T-cell (primary cell): Measurements from ENCODE around the gene SGIP1. TPM values are rescaled to one million over a fixed set of nuclear protein-coding genes. Genes with fewer than 3 reads are reported as not detected.

Experiments
- ATAC-seq, 4 experiments: fragments of 200-7000 bp in 3 of 4; fragments of 150-1000 bp in 1 of 4; cut with Tn5 transposase; replicated peaks in 1 of 4; 1 replicate in 3 of 4; 2 replicates in 1 of 4; pipeline ENCODE4 v1.10.0; 2021; ENCODE audit warnings: moderate library complexity in 3 of 4, mild to moderate bottlenecking in 2 of 4, moderate number of reproducible peaks in 1 of 4
- CTCF ChIA-PET, 2 donors: fragments of 300-600 bp; sonication (Branson Sonifier 250); formaldehyde crosslinking; loops; one replicate each; lab custom pipeline; 2022; ENCODE audit warnings: antibody characterized with exemption in 2 of 2; lab: Charles Lee
- POLR2A ChIA-PET, 2 donors: fragments of 300-600 bp; sonication (Branson Sonifier 250); formaldehyde crosslinking; loops; one replicate each; lab custom pipeline; 2022; ENCODE audit warnings: antibody characterized with exemption in 2 of 2; lab: Charles Lee
- DNase-seq, 35 experiments: peaks; one replicate each; pipeline versions ENCODE4 v3.0.0 to v3.0.0-alpha.2; 2013 to 2023
- H3K27ac ChIP-seq: one replicate; pipeline ENCODE4 v1.5.1; 2013; ENCODE audit warnings: low read length
- H3K27me3 ChIP-seq, 2 experiments: replicated peaks in 1 of 2; 1 replicate in 1 of 2; 2 replicates in 1 of 2; pipeline versions ENCODE4 v1.6.1 to v1.7.0; 2013; ENCODE audit warnings: low read length in 1 of 2, mixed read lengths in 1 of 2; ENCODE audit not compliant: control insufficient read depth in 2 of 2, insufficient read depth in 2 of 2; ENCODE audit errors: extremely low read depth in 1 of 2
- H3K36me3 ChIP-seq, 2 donors: 1 replicate in 1 of 2; 2 replicates in 1 of 2; pipeline versions ENCODE4 v1.6.1 to v1.7.0; 2013; ENCODE audit warnings: low read length in 1 of 2; ENCODE audit not compliant: control insufficient read depth in 2 of 2, insufficient read depth in 1 of 2; ENCODE audit errors: extremely low read depth in 1 of 2
- H3K4me1 ChIP-seq, 2 experiments: 1 replicate in 1 of 2; 2 replicates in 1 of 2; pipeline versions ENCODE4 v1.6.1 to v1.7.0; 2013; ENCODE audit warnings: low read length in 2 of 2, mixed read lengths in 1 of 2; ENCODE audit not compliant: insufficient read depth in 2 of 2, control insufficient read depth in 1 of 2; ENCODE audit errors: extremely low read depth in 1 of 2
- H3K4me3 ChIP-seq, 2 donors: 1 replicate in 1 of 2; 2 replicates in 1 of 2; pipeline versions ENCODE4 v1.5.1 to v1.7.0; 2013; ENCODE audit warnings: mild to moderate bottlenecking in 2 of 2, low read length in 1 of 2, moderate library complexity in 1 of 2; ENCODE audit not compliant: control insufficient read depth in 1 of 2; ENCODE audit errors: extremely low read depth in 1 of 2
- H3K9me3 ChIP-seq: 2 replicates; pipeline ENCODE4 v1.7.0; 2013
- H3K27ac Mint-ChIP-seq, 2 donors: one replicate each; pipeline ENCODE4 v1.8.0; 2020 to 2021; ENCODE audit warnings: mild to moderate bottlenecking in 2 of 2, mixed read lengths in 2 of 2
- H3K27me3 Mint-ChIP-seq, 2 donors: one replicate each; pipeline ENCODE4 v1.8.0; 2021 to 2022; ENCODE audit warnings: mixed read lengths in 2 of 2
- H3K36me3 Mint-ChIP-seq: one replicate; pipeline ENCODE4 v1.8.0; 2021; ENCODE audit warnings: mixed read lengths
- H3K4me1 Mint-ChIP-seq, 3 donors: one replicate each; pipeline ENCODE4 v1.8.0; 2020 to 2022; ENCODE audit warnings: mixed read lengths in 3 of 3, mild to moderate bottlenecking in 1 of 3
- H3K4me3 Mint-ChIP-seq, 3 donors: one replicate each; pipeline ENCODE4 v1.8.0; 2020 to 2022; ENCODE audit warnings: mild to moderate bottlenecking in 3 of 3, mixed read lengths in 3 of 3, moderate library complexity in 3 of 3
- H3K9me3 Mint-ChIP-seq, 3 donors: one replicate each; pipeline ENCODE4 v1.8.0; 2020 to 2022; ENCODE audit warnings: mixed read lengths in 3 of 3
- WGBS: methylation state at CpG from one replicate; pipeline ENCODE4 v1.1.5; 2013; ENCODE audit warnings: missing lambda C conversion rate; ENCODE audit not compliant: insufficient coverage; 5-methylcytosine and 5-hydroxymethylcytosine counted together
- total RNA-seq, 35 experiments: library from RNA in 6 of 35; stranded (reverse) in 6 of 35; fragments of 120-200 nt in 1 of 35; gene quantifications; one replicate each; pipeline versions ENCODE4 v1.2.1 to v1.2.4 and lab custom pipeline; 2013 to 2026

Gene SGIP1
- total RNA-seq, 5 donors from 2014 or later (not counting 1 experiment from before 2014, with no cell fraction given) = not detected

DNA sequence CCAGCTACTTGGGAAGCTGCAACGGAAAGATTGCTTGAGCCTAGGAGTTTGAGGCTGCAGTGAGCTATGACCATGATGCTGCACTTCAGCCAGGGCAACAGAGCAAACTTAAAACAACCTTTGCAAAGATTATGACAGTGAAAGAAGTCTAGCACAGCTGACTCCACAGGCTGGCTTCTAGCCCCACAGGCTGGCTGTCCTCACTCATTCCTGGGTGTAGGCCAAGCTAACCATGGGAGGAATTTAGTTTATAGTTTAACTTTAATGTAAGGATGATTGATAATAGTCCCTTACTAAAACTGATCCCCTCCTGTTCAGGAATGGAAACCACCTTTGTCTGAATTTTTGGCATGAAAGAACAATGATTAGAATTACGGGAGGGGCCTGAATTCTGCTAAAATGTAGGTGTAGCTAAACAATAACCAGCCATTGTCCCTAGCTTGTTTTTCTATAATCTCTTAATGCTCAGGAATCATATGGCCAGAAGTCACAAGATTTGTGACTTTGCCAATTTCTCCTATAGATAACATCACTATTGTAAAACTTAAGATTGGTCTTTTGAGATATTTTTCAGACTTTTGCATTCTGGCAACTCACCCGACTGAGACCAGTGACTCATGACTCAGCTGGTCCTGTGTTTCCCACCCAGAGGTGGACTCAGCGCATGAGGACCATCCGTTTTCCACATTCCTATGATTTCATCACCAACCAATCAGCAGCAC is 28.1 kb upstream of the SGIP1 start:
- CTCF ChIA-PET = interaction anchor here in 1 of 2 donors (0.6 to 1.8 kb wide), 2 partner anchors 15 to 255 kb away, joined by 3 to 5 read pairs; no protein-coding TSS in a partner anchor
- no peak overlapping the region for H3K4me3 Mint-ChIP-seq
- ATAC-seq = no peak

DNA sequence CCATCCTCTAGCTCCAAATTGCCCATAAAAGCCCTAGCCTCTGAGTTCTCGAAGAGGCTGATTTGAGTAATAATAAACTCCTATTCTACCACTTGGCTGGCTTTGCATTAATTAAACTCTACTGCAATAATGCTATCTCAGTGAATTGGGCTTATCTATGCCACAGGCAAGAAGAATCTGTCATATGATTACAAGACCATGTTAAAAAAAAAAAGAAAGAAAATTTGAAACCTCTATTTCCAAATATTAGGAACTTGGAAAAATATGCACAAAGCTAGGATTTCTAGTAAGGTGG is 27.6 kb upstream of the SGIP1 start:
- peaks cover 7 to 36% of the 10 kb centered on the region in 2 donors for H3K27me3 Mint-ChIP-seq
- 57% methylated on average over 1 of the region's 1 CpG for WGBS
- no peak overlapping the region for H3K4me3 Mint-ChIP-seq

More for the DNA sequence above, 28.1 kb upstream of the SGIP1 start:
- Histone ChIP-seq H3K36me3 (no peaks in the 10 kb centered on the region), H3K27ac (no peak overlapping the region), H3K4me3 (no peak overlapping the region), H3K9me3 (no peaks in the 10 kb centered on the region), H3K27me3 (peaks cover 0 to 20% of the 10 kb centered on the region in 2 experiments), H3K4me1 (no peaks in the 10 kb centered on the region)
- Mint-ChIP-seq H3K27me3 (peaks cover 7 to 33% of the 10 kb centered on the region in 2 donors), H3K9me3 (no peaks in the 10 kb centered on the region), H3K36me3 (no peaks in the 10 kb centered on the region), H3K4me1 (no peaks in the 10 kb centered on the region), H3K27ac (no peak overlapping the region)
- WGBS = 79% methylated on average over 3 of the region's 5 CpGs
- DNase-seq = no peak
- POLR2A ChIA-PET = interaction anchor here in 1 of 2 donors (0.6 kb wide), 1 partner anchor 153 kb away, joined by 3 read pairs; no protein-coding TSS in a partner anchor

DNA sequence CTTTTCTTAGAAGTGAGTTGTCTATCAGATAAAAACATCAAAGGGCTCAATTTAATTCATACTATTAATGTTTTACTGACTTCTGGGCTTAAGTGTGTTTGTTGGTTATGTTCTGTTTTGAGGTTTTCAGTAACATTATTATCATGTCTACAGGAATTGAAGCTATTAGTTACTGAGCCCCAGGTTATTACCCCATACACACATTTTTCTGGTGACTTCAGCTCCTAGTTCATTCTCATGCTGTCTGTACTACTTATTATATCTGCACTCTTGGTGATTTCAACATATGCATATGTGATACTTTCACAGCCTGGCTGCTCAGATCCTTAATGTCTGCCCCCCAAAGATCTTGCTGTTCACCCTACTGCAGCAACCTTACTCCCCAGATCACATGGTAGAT is 27.0 kb upstream of the SGIP1 start:
- Histone ChIP-seq H3K9me3 (no peaks in the 10 kb centered on the region), H3K27ac (no peak overlapping the region), H3K4me3 (no peak overlapping the region), H3K4me1 (no peaks in the 10 kb centered on the region), H3K36me3 (no peaks in the 10 kb centered on the region), H3K27me3 (peaks cover 0 to 20% of the 10 kb centered on the region in 2 experiments)
- ATAC-seq (no peak), DNase-seq (no peak)
- CTCF ChIA-PET = interaction anchor here in 1 of 2 donors (1.8 kb wide), 1 partner anchor 16 kb away, joined by 5 read pairs; no protein-coding TSS in a partner anchor
- no peak overlapping the region for H3K4me3 Mint-ChIP-seq
- H3K36me3 Mint-ChIP-seq = no peaks in the 10 kb centered on the region
- H3K27ac Mint-ChIP-seq = no peak overlapping the region
- H3K4me1 Mint-ChIP-seq = no peaks in the 10 kb centered on the region
- POLR2A ChIA-PET = no interaction called here
- H3K9me3 Mint-ChIP-seq = no peaks in the 10 kb centered on the region
- H3K27me3 Mint-ChIP-seq = peaks cover 7 to 36% of the 10 kb centered on the region in 2 donors

More for the DNA sequence above, 27.6 kb upstream of the SGIP1 start:
- POLR2A ChIA-PET = interaction anchor here in 1 of 2 donors (0.6 kb wide), 1 partner anchor 152 kb away, joined by 3 read pairs; no protein-coding TSS in a partner anchor
- H3K27ac ChIP-seq = no peak overlapping the region
- no peaks in the 10 kb centered on the region for H3K9me3 ChIP-seq
- H3K36me3 ChIP-seq = no peaks in the 10 kb centered on the region
- no peaks in the 10 kb centered on the region for H3K4me1 Mint-ChIP-seq
- no peaks in the 10 kb centered on the region for H3K4me1 ChIP-seq
- H3K27ac Mint-ChIP-seq = no peak overlapping the region
- CTCF ChIA-PET = interaction anchor here in 1 of 2 donors (0.6 to 1.8 kb wide), 2 partner anchors 16 to 256 kb away, joined by 3 to 5 read pairs; no protein-coding TSS in a partner anchor
- ATAC-seq (no peak), DNase-seq (no peak)
- no peaks in the 10 kb centered on the region for H3K36me3 Mint-ChIP-seq
- H3K27me3 ChIP-seq = peaks cover 0 to 20% of the 10 kb centered on the region in 2 experiments
- no peaks in the 10 kb centered on the region for H3K9me3 Mint-ChIP-seq
- H3K4me3 ChIP-seq = no peak overlapping the region

DNA sequence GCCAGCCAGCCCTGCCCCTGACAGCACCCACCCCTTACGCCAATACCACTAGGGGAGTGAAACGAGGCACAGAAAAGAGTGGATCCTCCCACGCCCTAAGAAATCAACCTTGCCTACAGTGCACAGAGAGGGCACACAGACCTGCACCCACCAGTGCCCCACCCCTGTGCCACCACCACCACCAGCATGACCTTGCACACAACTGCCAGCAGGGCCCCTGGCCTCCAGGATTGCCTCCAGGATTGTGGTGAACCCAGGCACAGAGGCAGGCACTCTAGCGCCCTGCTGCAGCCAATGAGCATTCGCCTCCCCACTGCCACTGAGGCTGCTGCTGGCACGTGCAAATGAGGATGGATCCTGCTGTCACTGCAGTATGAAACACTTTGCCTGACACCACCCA is 23.5 kb upstream of the SGIP1 start:
- Mint-ChIP-seq H3K27ac (no peak overlapping the region), H3K4me1 (no peaks in the 10 kb centered on the region), H3K4me3 (no peak overlapping the region), H3K36me3 (no peaks in the 10 kb centered on the region), H3K27me3 (peaks cover 20 to 39% of the 10 kb centered on the region in 2 donors), H3K9me3 (peaks cover 0 to 3% (median 0%) of the 10 kb centered on the region in 3 donors)
- H3K9me3 ChIP-seq = no peaks in the 10 kb centered on the region
- CTCF ChIA-PET = no interaction called here
- no peak overlapping the region for H3K4me3 ChIP-seq
- DNase-seq (no peak), ATAC-seq (no peak)
- no peaks in the 10 kb centered on the region for H3K36me3 ChIP-seq
- H3K4me1 ChIP-seq = no peaks in the 10 kb centered on the region
- peaks cover 0 to 18% of the 10 kb centered on the region in 2 experiments for H3K27me3 ChIP-seq
- 76% methylated on average over 6 of the region's 6 CpGs for WGBS
- POLR2A ChIA-PET = no interaction called here
- no peak overlapping the region for H3K27ac ChIP-seq

DNA sequence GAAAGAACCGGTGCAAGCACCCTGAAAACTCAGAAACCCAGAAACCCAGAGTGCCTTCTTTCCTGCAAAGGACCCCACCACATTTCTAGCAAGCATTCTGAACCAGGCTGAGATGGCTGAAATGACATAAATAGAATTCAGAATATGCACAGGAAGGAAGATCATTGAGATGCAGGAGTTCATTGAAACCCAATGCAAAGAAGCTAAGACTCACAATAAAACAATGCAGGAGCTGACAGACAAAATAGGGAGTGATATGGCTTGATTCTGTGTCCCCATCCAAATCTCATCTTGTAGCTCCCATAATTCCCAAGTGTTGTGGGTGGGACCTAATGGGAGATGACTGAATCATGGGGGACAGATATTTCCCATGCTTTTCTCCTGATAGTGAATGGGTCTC is 22.8 kb upstream of the SGIP1 start:
- H3K27me3 Mint-ChIP-seq = peaks cover 20 to 37% of the 10 kb centered on the region in 2 donors

DNA sequence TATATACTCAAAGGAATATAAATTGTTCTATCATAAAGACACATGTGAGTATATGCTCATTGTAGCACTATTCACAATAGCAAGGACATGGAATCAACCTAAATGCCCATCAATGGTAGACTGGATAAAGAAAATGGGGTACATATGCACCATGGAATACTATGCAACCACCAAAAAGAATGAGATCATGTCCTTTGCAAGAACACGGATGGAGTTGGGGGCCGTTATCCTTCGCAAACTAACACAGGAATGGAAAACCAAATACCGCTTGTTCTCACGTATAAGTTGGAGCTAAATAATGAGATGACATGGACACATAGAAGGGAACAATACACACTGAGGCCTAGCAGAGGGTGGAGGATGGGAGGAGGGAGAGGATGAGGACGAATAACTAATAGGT is 16.0 kb upstream of the SGIP1 start:
- Histone ChIP-seq H3K4me3 (no peak overlapping the region), H3K4me1 (no peaks in the 10 kb centered on the region), H3K36me3 (no peaks in the 10 kb centered on the region), H3K27ac (no peak overlapping the region), H3K27me3 (no peaks in the 10 kb centered on the region), H3K9me3 (no peaks in the 10 kb centered on the region)
- Mint-ChIP-seq H3K36me3 (no peaks in the 10 kb centered on the region), H3K27me3 (peaks cover 8 to 10% of the 10 kb centered on the region in 2 donors), H3K4me3 (no peak overlapping the region), H3K27ac (no peak overlapping the region), H3K4me1 (no peaks in the 10 kb centered on the region), H3K9me3 (peaks cover 0 to 3% (median 0%) of the 10 kb centered on the region in 3 donors)
- DNase-seq (no peak), ATAC-seq (no peak)
- ChIA-PET POLR2A (no interaction called here), CTCF (interaction anchor here in 1 of 2 donors (1.0 kb wide), 1 partner anchor 334 kb away, joined by 4 read pairs; no protein-coding TSS in a partner anchor)
- no CpG with 5 or more reads among the region's 6 CpGs for WGBS

More for the DNA sequence above, 22.8 kb upstream of the SGIP1 start:
- Histone ChIP-seq H3K9me3 (no peaks in the 10 kb centered on the region), H3K27ac (no peak overlapping the region), H3K4me3 (no peak overlapping the region), H3K27me3 (peaks cover 0 to 13% of the 10 kb centered on the region in 2 experiments), H3K36me3 (no peaks in the 10 kb centered on the region), H3K4me1 (no peaks in the 10 kb centered on the region)
- Mint-ChIP-seq H3K4me3 (no peak overlapping the region), H3K36me3 (no peaks in the 10 kb centered on the region), H3K4me1 (no peaks in the 10 kb centered on the region), H3K27ac (no peak overlapping the region), H3K9me3 (peaks cover 0 to 3% (median 0%) of the 10 kb centered on the region in 3 donors)
- no peak for ATAC-seq
- WGBS = no CpG with 5 or more reads among the region's 1 CpG
- POLR2A ChIA-PET = no interaction called here
- CTCF ChIA-PET = no interaction called here
- DNase-seq = no peak
